ENCODE data around the gene ZBTB48.

DNA sequence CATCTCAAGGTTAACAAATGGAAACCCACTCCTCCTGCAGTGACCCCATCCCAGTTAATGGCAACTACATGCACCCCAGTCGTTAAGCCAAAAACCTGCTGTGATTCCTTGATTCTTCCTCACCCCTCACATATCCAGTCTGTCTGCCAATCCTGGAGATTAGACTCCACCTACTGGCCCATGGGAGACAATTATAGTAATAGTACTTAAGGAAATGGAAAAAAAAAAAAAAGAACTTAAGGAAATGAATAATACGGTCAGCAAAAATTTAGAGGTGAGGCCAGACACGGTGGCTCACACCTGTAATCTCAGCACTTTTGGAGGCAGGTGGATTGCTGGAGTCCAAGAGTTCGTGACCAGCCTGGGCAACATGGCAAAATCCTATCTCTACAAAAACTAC, 32.5 kb upstream of the ZBTB48 start:
- TF ChIP-seq, protein P1, sequence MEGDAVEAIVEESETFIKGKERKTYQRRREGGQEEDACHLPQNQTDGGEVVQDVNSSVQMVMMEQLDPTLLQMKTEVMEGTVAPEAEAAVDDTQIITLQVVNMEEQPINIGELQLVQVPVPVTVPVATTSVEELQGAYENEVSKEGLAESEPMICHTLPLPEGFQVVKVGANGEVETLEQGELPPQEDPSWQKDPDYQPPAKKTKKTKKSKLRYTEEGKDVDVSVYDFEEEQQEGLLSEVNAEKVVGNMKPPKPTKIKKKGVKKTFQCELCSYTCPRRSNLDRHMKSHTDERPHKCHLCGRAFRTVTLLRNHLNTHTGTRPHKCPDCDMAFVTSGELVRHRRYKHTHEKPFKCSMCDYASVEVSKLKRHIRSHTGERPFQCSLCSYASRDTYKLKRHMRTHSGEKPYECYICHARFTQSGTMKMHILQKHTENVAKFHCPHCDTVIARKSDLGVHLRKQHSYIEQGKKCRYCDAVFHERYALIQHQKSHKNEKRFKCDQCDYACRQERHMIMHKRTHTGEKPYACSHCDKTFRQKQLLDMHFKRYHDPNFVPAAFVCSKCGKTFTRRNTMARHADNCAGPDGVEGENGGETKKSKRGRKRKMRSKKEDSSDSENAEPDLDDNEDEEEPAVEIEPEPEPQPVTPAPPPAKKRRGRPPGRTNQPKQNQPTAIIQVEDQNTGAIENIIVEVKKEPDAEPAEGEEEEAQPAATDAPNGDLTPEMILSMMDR (IDR thresholded peaks at IDR 0.05; ENCODE audit: insufficient read depth, low read depth, low read length): peak; percentile 25
- TF ChIP-seq EZH2 (IDR thresholded peaks at IDR 0.05; ENCODE audit: insufficient read depth, low read length): no peak

Data from astrocyte (in vitro differentiated cells and primary cell).